ENCODE results near the gene OTOF.

DNA sequence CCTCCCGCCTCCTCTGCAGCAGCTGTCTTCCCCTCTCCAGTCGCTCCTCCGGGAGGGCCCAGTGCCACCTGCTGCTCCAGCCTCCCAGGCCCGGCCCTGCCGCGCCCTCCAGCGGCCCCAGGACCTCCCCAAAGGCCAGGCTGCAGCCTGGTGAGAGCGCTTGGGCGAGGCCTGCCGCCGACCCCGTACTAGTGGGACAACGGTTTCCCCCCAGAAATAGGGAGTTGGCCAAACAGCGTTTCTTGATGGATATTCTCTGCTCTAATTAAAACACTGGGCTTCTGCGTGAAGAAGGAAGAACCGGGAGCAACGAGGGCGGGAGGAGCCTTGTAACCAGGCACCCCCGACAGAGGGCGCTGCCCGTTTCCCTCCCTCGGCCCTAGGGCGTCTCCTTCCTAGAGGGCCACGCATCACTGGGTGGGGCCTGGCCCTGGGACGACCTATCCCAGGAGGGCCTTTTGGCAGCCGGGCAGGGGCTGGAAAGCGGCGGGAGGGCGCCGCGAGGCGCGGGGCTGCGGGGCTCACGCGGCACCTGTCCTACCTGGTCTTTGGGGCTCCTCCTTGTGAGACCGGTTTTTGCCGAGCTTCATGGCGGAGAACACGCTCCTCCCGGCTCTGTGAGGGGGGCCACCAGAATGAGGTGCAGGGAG, 25.4 kb upstream of the OTOF start:
- TF ChIP-seq POLR2A (IDR thresholded peaks at IDR 0.05; ENCODE audit: low read length) = no peak
- TF ChIP-seq GATA1 (IDR thresholded peaks at IDR 0.05; ENCODE audit: low read depth, low read length) = no peak
